Endothelial cell (in vitro differentiated cells): ENCODE data around the gene ARL3. TPM values are rescaled to one million over a fixed set of nuclear protein-coding genes. Genes with fewer than 3 reads are reported as not detected.

Source experiments
- DNase-seq: peaks from one replicate; pipeline ENCODE4 v3.0.0; 2021; ENCODE audit warnings: low spot score
- H3K27ac Mint-ChIP-seq: one replicate; pipeline ENCODE4 v1.8.0; 2021; ENCODE audit warnings: mixed read lengths, inconsistent platforms; ENCODE audit not compliant: unreplicated experiment
- H3K27me3 Mint-ChIP-seq: one replicate; pipeline ENCODE4 v1.8.0; 2021; ENCODE audit warnings: mild to moderate bottlenecking, moderate library complexity, mixed read lengths, inconsistent platforms; ENCODE audit not compliant: unreplicated experiment
- H3K36me3 Mint-ChIP-seq: one replicate; pipeline ENCODE4 v1.8.0; 2021; ENCODE audit warnings: mild to moderate bottlenecking, low read depth, mixed read lengths, inconsistent platforms; ENCODE audit not compliant: unreplicated experiment
- H3K4me1 Mint-ChIP-seq: one replicate; pipeline ENCODE4 v1.8.0; 2021; ENCODE audit warnings: mild to moderate bottlenecking, mixed read lengths, inconsistent platforms; ENCODE audit not compliant: unreplicated experiment
- H3K4me3 Mint-ChIP-seq: one replicate; pipeline ENCODE4 v1.8.0; 2021; ENCODE audit warnings: mild to moderate bottlenecking, mixed read lengths, inconsistent platforms; ENCODE audit not compliant: unreplicated experiment
- H3K9me3 Mint-ChIP-seq: one replicate; pipeline ENCODE4 v1.8.0; 2021; ENCODE audit warnings: mixed read lengths, inconsistent platforms; ENCODE audit not compliant: unreplicated experiment
- CTCF ChIP-seq: fragments of 200-600 bp; sonication (generic); IDR thresholded peaks from one replicate; pipeline ENCODE4 v1.5.0; 2021; ENCODE audit warnings: antibody characterized with exemption; ENCODE audit not compliant: unreplicated experiment
- total RNA-seq: library from RNA; stranded (reverse); fragmentation: NEBNext Ultra II Directional; extraction: Animal tissue kit (Norgen Biotek cat#: 25700); gene quantifications from one replicate; pipeline ENCODE4 v1.2.1, GENCODE V29; 2021; ENCODE audit not compliant: unreplicated experiment

The ARL3 gene
- total RNA-seq, 1 donor from 2014 or later = 9.0 TPM

GRCh38 chr10:102738692-102739121, 24.5 kb upstream of the ARL3 start:
- H3K36me3 Mint-ChIP-seq = peaks cover 6% of the 10 kb centered on the region
- no peak overlapping the region for H3K4me3 Mint-ChIP-seq
- DNase-seq = no peak
- no peak overlapping the region for H3K27ac Mint-ChIP-seq
- no peak for TF ChIP-seq CTCF
- H3K4me1 Mint-ChIP-seq = peaks cover 42% of the 10 kb centered on the region
- no peaks in the 10 kb centered on the region for H3K9me3 Mint-ChIP-seq
- H3K27me3 Mint-ChIP-seq = peaks cover 5% of the 10 kb centered on the region

- no peaks in the 10 kb centered on the region for H3K27me3 Mint-ChIP-seq
- H3K9me3 Mint-ChIP-seq = no peaks in the 10 kb centered on the region
- no peaks in the 10 kb centered on the region for H3K36me3 Mint-ChIP-seq
- H3K4me1 Mint-ChIP-seq = peaks cover 21% of the 10 kb centered on the region
- H3K27ac Mint-ChIP-seq = no peak overlapping the region
- no peak for DNase-seq
- no peak overlapping the region for H3K4me3 Mint-ChIP-seq
- no peak for TF ChIP-seq CTCF
Observed at GRCh38 chr10:102735065-102735562, 20.9 kb upstream of the ARL3 start.

GRCh38 chr10:102732661-102733060, 18.5 kb upstream of the ARL3 start:
- Mint-ChIP-seq H3K9me3 (no peaks in the 10 kb centered on the region), H3K27me3 (peaks cover 2% of the 10 kb centered on the region)
- TF ChIP-seq CTCF = no peak

GRCh38 chr10:102731222-102731800, 17.1 kb upstream of the ARL3 start:
- no peak for TF ChIP-seq CTCF
- DNase-seq = no peak
- H3K4me1 Mint-ChIP-seq = peaks cover 17% of the 10 kb centered on the region
- peaks cover 2% of the 10 kb centered on the region for H3K27me3 Mint-ChIP-seq
- H3K27ac Mint-ChIP-seq = no peak overlapping the region
- no peak overlapping the region for H3K4me3 Mint-ChIP-seq
- H3K36me3 Mint-ChIP-seq = peaks cover 5% of the 10 kb centered on the region
- no peaks in the 10 kb centered on the region for H3K9me3 Mint-ChIP-seq

More at GRCh38 chr10:102732661-102733060, 18.5 kb upstream of the ARL3 start:
- Mint-ChIP-seq H3K27ac (no peak overlapping the region), H3K4me1 (peaks cover 10% of the 10 kb centered on the region), H3K4me3 (no peak overlapping the region), H3K36me3 (no peaks in the 10 kb centered on the region)
- DNase-seq = no peak
